Loucy (cell line): Measurements from ENCODE around the gene GMCL2.

Experiments used
- H2AFZ ChIP-seq: fragments of 200-600 bp; sonication (generic); 2 replicates; pipeline ENCODE4 v1.6.0; 2016; ENCODE audit warnings: antibody characterized with exemption, mild to moderate bottlenecking, low read length, moderate library complexity
- H3F3A ChIP-seq: fragments of 200-600 bp; 2 replicates; pipeline ENCODE4 v1.6.0; 2016; ENCODE audit warnings: antibody characterized with exemption, low read depth, mild to moderate bottlenecking
- H3K27me3 ChIP-seq: fragments of 200-600 bp; sonication (generic); 2 replicates; pipeline ENCODE4 v1.6.1; 2014; ENCODE audit warnings: low read length, mild to moderate bottlenecking; ENCODE audit not compliant: insufficient read depth, poor library complexity, severe bottlenecking
- H3K36me3 ChIP-seq: fragments of 200-600 bp; sonication (generic); 2 replicates; pipeline ENCODE4 v1.6.1; 2016; ENCODE audit warnings: low read length; ENCODE audit not compliant: insufficient read depth
- H3K4me1 ChIP-seq: fragments of 200-600 bp; sonication (generic); 2 replicates; pipeline ENCODE4 v1.5.1; 2014; ENCODE audit warnings: low read length, mild to moderate bottlenecking; ENCODE audit not compliant: insufficient read depth, poor library complexity, severe bottlenecking
- H3K4me2 ChIP-seq: fragments of 200-600 bp; sonication (generic); 2 replicates; pipeline ENCODE4 v1.6.0; 2014; ENCODE audit warnings: antibody characterized with exemption, low read length, low read depth, mild to moderate bottlenecking; ENCODE audit not compliant: poor library complexity, severe bottlenecking
- H3K4me3 ChIP-seq: fragments of 200-600 bp; sonication (generic); 2 replicates; pipeline ENCODE4 v1.5.1; 2014; ENCODE audit warnings: low read length, mild to moderate bottlenecking, mixed read lengths; ENCODE audit not compliant: poor library complexity, severe bottlenecking
- H3K79me2 ChIP-seq: fragments of 200-600 bp; sonication (generic); 2 replicates; pipeline ENCODE4 v1.6.1; 2014; ENCODE audit warnings: low read length; ENCODE audit not compliant: insufficient read depth
- H3K9ac ChIP-seq: fragments of 200-600 bp; sonication (generic); 2 replicates; pipeline ENCODE4 v1.6.0; 2014; ENCODE audit warnings: mild to moderate bottlenecking, low read depth, low read length, moderate library complexity; ENCODE audit not compliant: poor library complexity, severe bottlenecking
- H3K9me2 ChIP-seq: fragments of 200-600 bp; sonication (generic); replicated peaks from 2 replicates; pipeline ENCODE4 v1.6.1; 2016; ENCODE audit warnings: low read depth, low read length, mixed read lengths
- H3K9me3 ChIP-seq: fragments of 200-600 bp; sonication (generic); 2 replicates; pipeline ENCODE4 v1.6.1; 2014; ENCODE audit warnings: mild to moderate bottlenecking, antibody characterized with exemption, low read length, low read depth; ENCODE audit not compliant: insufficient read depth
- H4K20me1 ChIP-seq: fragments of 200-600 bp; sonication (generic); 2 replicates; pipeline ENCODE4 v1.6.0; 2014; ENCODE audit warnings: antibody characterized with exemption, low read length, mild to moderate bottlenecking; ENCODE audit not compliant: insufficient read depth, poor library complexity, severe bottlenecking
- CTCF ChIP-seq: fragments of 200-600 bp; sonication (generic); conservative IDR thresholded peaks from 2 replicates; pipeline ENCODE4 v1.5.1; 2014; ENCODE audit warnings: mild to moderate bottlenecking, antibody characterized with exemption, low read length
- EZH2phosphoT487 ChIP-seq: fragments of 200-600 bp; IDR thresholded peaks from 2 replicates; pipeline ENCODE4 v1.6.1; 2018; ENCODE audit warnings: antibody characterized with exemption, mild to moderate bottlenecking, moderate library complexity, borderline replicate concordance

GMCL2 gene

GRCh38 chr5:178155065-178155464 lies 32.1 kb downstream of the GMCL2 start:
- Histone ChIP-seq H3K4me2 (no peak overlapping the region), H3K9ac (no peak overlapping the region), H3K4me1 (peaks cover 7% of the 10 kb centered on the region), H3K4me3 (no peak overlapping the region), H3K27me3 (no peaks in the 10 kb centered on the region), H3K36me3 (no peaks in the 10 kb centered on the region), H3K9me3 (no peaks in the 10 kb centered on the region), H3K9me2 (no peaks in the 10 kb centered on the region), H4K20me1 (peaks cover 13% of the 10 kb centered on the region), H3F3A (no peaks in the 10 kb centered on the region), H3K79me2 (peaks cover 19% of the 10 kb centered on the region), H2AFZ (no peak overlapping the region)
- no peak for TF ChIP-seq EZH2phosphoT487

- Histone ChIP-seq H3K9me2 (no peaks in the 10 kb centered on the region), H3K79me2 (peaks cover 19% of the 10 kb centered on the region), H2AFZ (peak within 1 kb of the TSS; percentile 55; the same call in 1 of the 2 replicates), H3K27me3 (no peaks in the 10 kb centered on the region), H3K4me1 (peaks cover 7% of the 10 kb centered on the region), H3K36me3 (no peaks in the 10 kb centered on the region; the same call in 1 of the 2 replicates), H3K4me2 (peak within 1 kb of the TSS; percentile 85), H3K4me3 (peak within 1 kb of the TSS; percentile 85), H4K20me1 (peaks cover 13% of the 10 kb centered on the region), H3K9me3 (no peaks in the 10 kb centered on the region), H3F3A (no peaks in the 10 kb centered on the region), H3K9ac (peak within 1 kb of the TSS; percentile 78)
- no peak for TF ChIP-seq EZH2phosphoT487
- TF ChIP-seq CTCF: no peak
Measured at GRCh38 chr5:178153530-178154340, 33.4 kb downstream of the GMCL2 start, which contains the start of gene NHP2. Gene NHP2 (minus strand): TSS chr5:178153885. CDS start chr5:178153817, 68 bp downstream.

GRCh38 chr5:178152491-178153444 lies 34.4 kb downstream of the GMCL2 start:
- H3K4me1 ChIP-seq: peaks cover 7% of the 10 kb centered on the region
- TF ChIP-seq CTCF (no peak), EZH2phosphoT487 (no peak)
- peaks cover 7% of the 10 kb centered on the region; the same call in 1 of the 2 replicates for H3K36me3 ChIP-seq
- H3K4me3 ChIP-seq: peak overlapping the region; percentile 85
- peak overlapping the region; percentile 85 for H3K4me2 ChIP-seq
- H4K20me1 ChIP-seq: peaks cover 13% of the 10 kb centered on the region
- no peak overlapping the region for H2AFZ ChIP-seq
- peak overlapping the region; percentile 78 for H3K9ac ChIP-seq
- no peaks in the 10 kb centered on the region for H3K27me3 ChIP-seq
- H3F3A ChIP-seq: no peaks in the 10 kb centered on the region
- no peaks in the 10 kb centered on the region for H3K9me3 ChIP-seq
- H3K9me2 ChIP-seq: no peaks in the 10 kb centered on the region
- H3K79me2 ChIP-seq: peaks cover 19% of the 10 kb centered on the region
